DND-41 (cell line): ENCODE measurements around the gene PCSK4.

ENCODE experiments used
- EZH2 ChIP-seq: IDR thresholded peaks from 3 replicates; pipeline ENCODE4 v1.6.1; 2012; ENCODE audit warnings: borderline replicate concordance, low read depth, mild to moderate bottlenecking, moderate library complexity, low read length, inconsistent platforms; ENCODE audit not compliant: severe bottlenecking
- TF ChIP-seq, protein P1 (sequence below): IDR thresholded peaks from 2 replicates; pipeline ENCODE4 v1.5.1; 2012; ENCODE audit warnings: borderline replicate concordance, low read length, moderate library complexity, mild to moderate bottlenecking; ENCODE audit not compliant: poor library complexity, severe bottlenecking; ENCODE audit errors: extremely low read depth

DNA sequence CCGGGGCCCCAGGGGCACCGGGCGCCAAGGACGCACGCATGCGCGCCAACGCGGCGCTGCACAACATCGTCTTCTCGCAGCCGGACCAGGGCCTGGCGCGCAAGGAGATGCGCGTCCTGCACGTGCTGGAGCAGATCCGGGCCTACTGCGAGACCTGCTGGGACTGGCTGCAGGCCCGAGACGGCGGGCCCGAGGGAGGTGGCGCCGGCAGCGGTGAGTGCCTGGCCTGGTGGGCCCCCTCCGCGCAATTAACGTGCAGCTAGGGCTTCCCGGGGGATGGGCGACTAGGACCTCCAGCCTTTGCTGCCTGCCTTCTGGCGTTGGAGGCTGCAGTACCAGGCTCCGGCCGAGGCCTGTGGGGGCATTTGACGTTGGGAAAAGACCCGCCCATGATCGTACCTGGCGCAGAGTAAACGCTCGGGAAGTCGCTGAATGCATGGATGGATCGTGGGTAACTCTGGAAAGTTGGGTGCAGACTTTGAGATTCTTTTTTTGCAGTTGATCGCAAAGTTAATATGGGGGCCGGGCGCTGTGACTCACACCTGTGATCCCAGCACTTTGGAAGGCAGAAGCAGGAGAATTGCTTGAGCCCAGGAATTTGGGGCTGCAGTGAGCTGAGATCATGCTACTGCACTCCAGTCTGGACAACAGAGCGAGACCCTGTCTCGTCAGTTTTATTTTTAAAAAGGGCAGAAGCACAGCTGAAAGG is 33.0 kb downstream of the PCSK4 start:
- TF ChIP-seq, protein P1, sequence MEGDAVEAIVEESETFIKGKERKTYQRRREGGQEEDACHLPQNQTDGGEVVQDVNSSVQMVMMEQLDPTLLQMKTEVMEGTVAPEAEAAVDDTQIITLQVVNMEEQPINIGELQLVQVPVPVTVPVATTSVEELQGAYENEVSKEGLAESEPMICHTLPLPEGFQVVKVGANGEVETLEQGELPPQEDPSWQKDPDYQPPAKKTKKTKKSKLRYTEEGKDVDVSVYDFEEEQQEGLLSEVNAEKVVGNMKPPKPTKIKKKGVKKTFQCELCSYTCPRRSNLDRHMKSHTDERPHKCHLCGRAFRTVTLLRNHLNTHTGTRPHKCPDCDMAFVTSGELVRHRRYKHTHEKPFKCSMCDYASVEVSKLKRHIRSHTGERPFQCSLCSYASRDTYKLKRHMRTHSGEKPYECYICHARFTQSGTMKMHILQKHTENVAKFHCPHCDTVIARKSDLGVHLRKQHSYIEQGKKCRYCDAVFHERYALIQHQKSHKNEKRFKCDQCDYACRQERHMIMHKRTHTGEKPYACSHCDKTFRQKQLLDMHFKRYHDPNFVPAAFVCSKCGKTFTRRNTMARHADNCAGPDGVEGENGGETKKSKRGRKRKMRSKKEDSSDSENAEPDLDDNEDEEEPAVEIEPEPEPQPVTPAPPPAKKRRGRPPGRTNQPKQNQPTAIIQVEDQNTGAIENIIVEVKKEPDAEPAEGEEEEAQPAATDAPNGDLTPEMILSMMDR, result no peak
- no peak for TF ChIP-seq EZH2
